HepG2 (cell line): ENCODE results near the gene TVP23A. TPM values are rescaled to one million over a fixed set of nuclear protein-coding genes. Genes with fewer than 3 reads are reported as not detected.

Source experiments
- BRCA1 ChIP-seq: sonication (generic); formaldehyde crosslinking; IDR thresholded peaks from 2 replicates; pipeline ENCODE4 v1.4.0; 2020; ENCODE audit warnings: missing genetic modification reagents
- ESRRA ChIP-seq: sonication (generic); formaldehyde crosslinking; IDR thresholded peaks from 2 replicates; pipeline ENCODE4 v1.5.1; 2020; ENCODE audit warnings: mild to moderate bottlenecking, low read depth, missing genetic modification reagents
- FOSL1 ChIP-seq: sonication (generic); formaldehyde crosslinking; IDR thresholded peaks from 2 replicates; pipeline ENCODE4 v1.9.0; 2021; ENCODE audit warnings: missing genetic modification reagents, borderline replicate concordance
- FOXA3 ChIP-seq: IDR thresholded peaks from 2 replicates; pipeline ENCODE4 v1.6.1; 2016; ENCODE audit warnings: missing genetic modification reagents, missing compliant biosample characterization
- GATAD1 ChIP-seq: IDR thresholded peaks from 2 replicates; pipeline ENCODE4 v1.6.1; 2016; ENCODE audit warnings: missing genetic modification reagents, missing compliant biosample characterization
- GTF2F1 ChIP-seq: fragments of 150-350 bp; IDR thresholded peaks from 2 replicates; pipeline ENCODE4 v1.6.1; 2014; ENCODE audit warnings: low read length
- IKZF5 ChIP-seq: IDR thresholded peaks from 2 replicates; pipeline ENCODE4 v1.6.1; 2018; ENCODE audit warnings: missing genetic modification reagents, mild to moderate bottlenecking, missing compliant biosample characterization
- JUN ChIP-seq: sonication (generic); formaldehyde crosslinking; IDR thresholded peaks from 2 replicates; pipeline ENCODE4 v1.4.0; 2020; ENCODE audit warnings: mild to moderate bottlenecking, missing genetic modification reagents
- MBD4 ChIP-seq: IDR thresholded peaks from 2 replicates; pipeline ENCODE4 v1.6.1; 2012; ENCODE audit warnings: low read length, inconsistent platforms, borderline replicate concordance
- NFE2L2 ChIP-seq: fragments of 150-350 bp; IDR thresholded peaks from 2 replicates; pipeline ENCODE4 v1.6.1; 2014; ENCODE audit warnings: low read length
- TBX3 ChIP-seq: fragments of 450-650 bp; IDR thresholded peaks from 2 replicates; pipeline ENCODE4 v1.6.1; 2017; ENCODE audit warnings: antibody characterized with exemption, mild to moderate bottlenecking, inconsistent platforms, borderline replicate concordance
- ZMYM4 ChIP-seq: sonication (generic); formaldehyde crosslinking; IDR thresholded peaks from 2 replicates; pipeline ENCODE4 v1.8.1; 2023; ENCODE audit warnings: mild to moderate bottlenecking, missing genetic modification reagents
- ZNF207 ChIP-seq: fragments of 450-650 bp; IDR thresholded peaks from 2 replicates; pipeline ENCODE4 v1.6.1; 2016; ENCODE audit warnings: antibody characterized with exemption, borderline replicate concordance
- ZNF720 ChIP-seq: sonication (generic); formaldehyde crosslinking; IDR thresholded peaks from 2 replicates; pipeline ENCODE4 v1.4.0; 2020; ENCODE audit warnings: missing genetic modification reagents
- ZNF770 ChIP-seq: sonication (generic); formaldehyde crosslinking; IDR thresholded peaks from 2 replicates; pipeline ENCODE4 v1.5.0; 2020; ENCODE audit warnings: mild to moderate bottlenecking, missing genetic modification reagents
- polyA plus RNA-seq, 8 experiments: library from polyadenylated mRNA; depleted of rRNA in 3 of 8; stranded (reverse) in 7 of 8; unstranded in 1 of 8; fragments of >200 nt; fragmentation: Illumina TruSeq in 4 of 8; extraction: Trizol in 4 of 8; gene quantifications; 2 replicates each; pipeline versions ENCODE4 v1.2.1 to v1.2.3, GENCODE V29; 2011 to 2016; ENCODE audit warnings: low read depth in 4 of 8, missing spikeins in 1 of 8, mixed read lengths in 1 of 8; ENCODE audit not compliant: insufficient read depth in 1 of 8
- total RNA-seq, 5 experiments: library from RNA; depleted of rRNA; stranded (reverse); fragments of >200 nt; fragmentation: Illumina TruSeq; extraction: Trizol; gene quantifications; 2 replicates each; pipeline ENCODE4 v1.2.3, GENCODE V29; 2016; ENCODE audit warnings: low read depth in 1 of 5
- TF ChIP-seq, protein P1 (sequence below): sonication (generic); formaldehyde crosslinking; IDR thresholded peaks from 2 replicates; pipeline ENCODE4 v1.4.0; 2020; ENCODE audit warnings: missing genetic modification reagents, borderline replicate concordance
- TF ChIP-seq, protein P2 (sequence below): sonication (generic); formaldehyde crosslinking; IDR thresholded peaks from 2 replicates; pipeline ENCODE4 v1.4.0; 2020; ENCODE audit warnings: missing genetic modification reagents
- TF ChIP-seq, protein P3 (sequence below): sonication (generic); formaldehyde crosslinking; IDR thresholded peaks from 2 replicates; pipeline ENCODE4 v1.5.1; 2020; ENCODE audit warnings: missing genetic modification reagents, mild to moderate bottlenecking, borderline replicate concordance
- TF ChIP-seq, protein P4 (sequence below): IDR thresholded peaks from 2 replicates; pipeline ENCODE4 v1.6.1; 2016; ENCODE audit warnings: mild to moderate bottlenecking

The TVP23A gene
- total and polyA plus RNA-seq, 2 of the 13 experiments (the other 11 are each of a cell fraction or from before 2014, with no cell fraction given), result not detected

- TF ChIP-seq, protein P1, sequence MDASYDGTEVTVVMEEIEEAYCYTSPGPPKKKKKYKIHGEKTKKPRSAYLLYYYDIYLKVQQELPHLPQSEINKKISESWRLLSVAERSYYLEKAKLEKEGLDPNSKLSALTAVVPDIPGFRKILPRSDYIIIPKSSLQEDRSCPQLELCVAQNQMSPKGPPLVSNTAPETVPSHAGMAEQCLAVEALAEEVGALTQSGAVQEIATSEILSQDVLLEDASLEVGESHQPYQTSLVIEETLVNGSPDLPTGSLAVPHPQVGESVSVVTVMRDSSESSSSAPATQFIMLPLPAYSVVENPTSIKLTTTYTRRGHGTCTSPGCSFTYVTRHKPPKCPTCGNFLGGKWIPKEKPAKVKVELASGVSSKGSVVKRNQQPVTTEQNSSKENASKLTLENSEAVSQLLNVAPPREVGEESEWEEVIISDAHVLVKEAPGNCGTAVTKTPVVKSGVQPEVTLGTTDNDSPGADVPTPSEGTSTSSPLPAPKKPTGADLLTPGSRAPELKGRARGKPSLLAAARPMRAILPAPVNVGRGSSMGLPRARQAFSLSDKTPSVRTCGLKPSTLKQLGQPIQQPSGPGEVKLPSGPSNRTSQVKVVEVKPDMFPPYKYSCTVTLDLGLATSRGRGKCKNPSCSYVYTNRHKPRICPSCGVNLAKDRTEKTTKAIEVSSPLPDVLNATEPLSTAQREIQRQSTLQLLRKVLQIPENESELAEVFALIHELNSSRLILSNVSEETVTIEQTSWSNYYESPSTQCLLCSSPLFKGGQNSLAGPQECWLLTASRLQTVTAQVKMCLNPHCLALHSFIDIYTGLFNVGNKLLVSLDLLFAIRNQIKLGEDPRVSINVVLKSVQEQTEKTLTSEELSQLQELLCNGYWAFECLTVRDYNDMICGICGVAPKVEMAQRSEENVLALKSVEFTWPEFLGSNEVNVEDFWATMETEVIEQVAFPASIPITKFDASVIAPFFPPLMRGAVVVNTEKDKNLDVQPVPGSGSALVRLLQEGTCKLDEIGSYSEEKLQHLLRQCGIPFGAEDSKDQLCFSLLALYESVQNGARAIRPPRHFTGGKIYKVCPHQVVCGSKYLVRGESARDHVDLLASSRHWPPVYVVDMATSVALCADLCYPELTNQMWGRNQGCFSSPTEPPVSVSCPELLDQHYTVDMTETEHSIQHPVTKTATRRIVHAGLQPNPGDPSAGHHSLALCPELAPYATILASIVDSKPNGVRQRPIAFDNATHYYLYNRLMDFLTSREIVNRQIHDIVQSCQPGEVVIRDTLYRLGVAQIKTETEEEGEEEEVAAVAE (CRISPR knock-in tag), result no peak
- TF ChIP-seq ZMYM4 (CRISPR knock-in tag) (no peak; the same call in 1 of the 2 replicates), NFE2L2 (no peak), MBD4 (no peak), GTF2F1 (no peak), IKZF5 (peak; percentile 57; the same call in 1 of the 2 replicates), ZNF770 (CRISPR knock-in tag) (0 out of 2 replicates have a peak, but pooled peaks have one; percentile 26), ZNF720 (no peak), BRCA1 (CRISPR knock-in tag) (no peak), FOXA3 (peak; percentile 25), JUN (CRISPR knock-in tag) (no peak), TBX3 (no peak), GATAD1 (no peak), ESRRA (CRISPR knock-in tag) (no peak), FOSL1 (CRISPR knock-in tag) (no peak), ZNF207 (no peak)
- TF ChIP-seq, protein P2, sequence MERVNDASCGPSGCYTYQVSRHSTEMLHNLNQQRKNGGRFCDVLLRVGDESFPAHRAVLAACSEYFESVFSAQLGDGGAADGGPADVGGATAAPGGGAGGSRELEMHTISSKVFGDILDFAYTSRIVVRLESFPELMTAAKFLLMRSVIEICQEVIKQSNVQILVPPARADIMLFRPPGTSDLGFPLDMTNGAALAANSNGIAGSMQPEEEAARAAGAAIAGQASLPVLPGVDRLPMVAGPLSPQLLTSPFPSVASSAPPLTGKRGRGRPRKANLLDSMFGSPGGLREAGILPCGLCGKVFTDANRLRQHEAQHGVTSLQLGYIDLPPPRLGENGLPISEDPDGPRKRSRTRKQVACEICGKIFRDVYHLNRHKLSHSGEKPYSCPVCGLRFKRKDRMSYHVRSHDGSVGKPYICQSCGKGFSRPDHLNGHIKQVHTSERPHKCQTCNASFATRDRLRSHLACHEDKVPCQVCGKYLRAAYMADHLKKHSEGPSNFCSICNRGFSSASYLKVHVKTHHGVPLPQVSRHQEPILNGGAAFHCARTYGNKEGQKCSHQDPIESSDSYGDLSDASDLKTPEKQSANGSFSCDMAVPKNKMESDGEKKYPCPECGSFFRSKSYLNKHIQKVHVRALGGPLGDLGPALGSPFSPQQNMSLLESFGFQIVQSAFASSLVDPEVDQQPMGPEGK (CRISPR knock-in tag), result 0 out of 2 replicates have a peak, but pooled peaks have one; percentile 16
- TF ChIP-seq, protein P3, sequence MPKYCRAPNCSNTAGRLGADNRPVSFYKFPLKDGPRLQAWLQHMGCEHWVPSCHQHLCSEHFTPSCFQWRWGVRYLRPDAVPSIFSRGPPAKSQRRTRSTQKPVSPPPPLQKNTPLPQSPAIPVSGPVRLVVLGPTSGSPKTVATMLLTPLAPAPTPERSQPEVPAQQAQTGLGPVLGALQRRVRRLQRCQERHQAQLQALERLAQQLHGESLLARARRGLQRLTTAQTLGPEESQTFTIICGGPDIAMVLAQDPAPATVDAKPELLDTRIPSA (CRISPR knock-in tag), result no peak
- TF ChIP-seq, protein P4, sequence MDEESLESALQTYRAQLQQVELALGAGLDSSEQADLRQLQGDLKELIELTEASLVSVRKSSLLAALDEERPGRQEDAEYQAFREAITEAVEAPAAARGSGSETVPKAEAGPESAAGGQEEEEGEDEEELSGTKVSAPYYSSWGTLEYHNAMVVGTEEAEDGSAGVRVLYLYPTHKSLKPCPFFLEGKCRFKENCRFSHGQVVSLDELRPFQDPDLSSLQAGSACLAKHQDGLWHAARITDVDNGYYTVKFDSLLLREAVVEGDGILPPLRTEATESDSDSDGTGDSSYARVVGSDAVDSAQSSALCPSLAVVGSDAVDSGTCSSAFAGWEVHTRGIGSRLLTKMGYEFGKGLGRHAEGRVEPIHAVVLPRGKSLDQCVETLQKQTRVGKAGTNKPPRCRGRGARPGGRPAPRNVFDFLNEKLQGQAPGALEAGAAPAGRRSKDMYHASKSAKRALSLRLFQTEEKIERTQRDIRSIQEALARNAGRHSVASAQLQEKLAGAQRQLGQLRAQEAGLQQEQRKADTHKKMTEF (CRISPR knock-in tag), result 0 out of 2 replicates have a peak, but pooled peaks have one; percentile 33
Observed at GRCh38 chr16:10737068-10737625, 81.4 kb downstream of the TVP23A start (continued).
